SIG-M5 (cell line): Measurements from ENCODE around the gene RBM20.
"Not testable (repeated sequence)": the region's sequence is repeated elsewhere in the genome, so short reads cannot be mapped to it uniquely, and the experiment has no call there.

Experiments used
- DNase-seq: peaks from one replicate; lab custom pipeline; 2025; lab: John Stamatoyannopoulos, UW

Gene RBM20

DNA sequence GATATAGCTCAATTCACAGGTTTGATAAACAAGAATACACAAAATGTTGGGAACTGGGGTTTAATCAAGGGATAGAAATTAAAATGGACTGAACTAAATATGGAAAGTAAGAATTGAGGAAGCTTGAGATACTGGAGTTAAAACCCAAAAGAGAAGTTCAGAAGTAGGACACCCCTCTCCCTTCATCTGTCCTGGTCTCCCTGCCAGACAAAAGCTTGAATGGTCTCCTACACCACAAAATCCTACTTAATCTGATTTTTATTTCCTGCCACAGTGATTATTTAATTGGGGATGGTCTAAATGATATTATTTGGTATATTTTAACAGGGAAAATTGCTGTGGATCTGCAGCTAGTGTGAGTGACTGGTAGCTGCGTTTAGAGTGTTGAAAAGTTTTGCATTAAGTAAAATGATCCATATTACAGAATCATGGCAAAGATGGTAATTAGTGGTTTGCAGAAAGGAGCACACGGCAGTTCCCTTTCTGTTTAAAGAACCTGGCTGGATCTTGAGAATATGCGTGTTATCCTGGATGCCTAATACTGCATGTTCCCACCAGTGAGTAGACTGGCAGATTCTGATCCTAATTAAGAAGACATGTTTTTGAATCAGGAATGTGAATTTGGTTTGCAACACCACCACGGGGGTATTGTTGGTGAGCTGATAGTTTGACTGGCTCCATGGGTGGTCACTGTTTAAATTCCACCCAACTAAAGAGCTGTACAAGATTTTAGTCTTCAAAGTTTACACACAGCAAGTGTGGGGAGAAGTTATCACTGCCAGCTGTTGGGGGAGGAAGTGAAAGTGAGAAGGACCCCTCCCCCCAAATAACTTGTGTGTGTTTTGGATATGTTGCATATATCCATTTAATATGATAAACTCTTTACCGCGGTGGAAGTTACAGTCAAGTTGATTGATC is 5.5 kb downstream of the RBM20 start:
- no peak for DNase-seq

DNA sequence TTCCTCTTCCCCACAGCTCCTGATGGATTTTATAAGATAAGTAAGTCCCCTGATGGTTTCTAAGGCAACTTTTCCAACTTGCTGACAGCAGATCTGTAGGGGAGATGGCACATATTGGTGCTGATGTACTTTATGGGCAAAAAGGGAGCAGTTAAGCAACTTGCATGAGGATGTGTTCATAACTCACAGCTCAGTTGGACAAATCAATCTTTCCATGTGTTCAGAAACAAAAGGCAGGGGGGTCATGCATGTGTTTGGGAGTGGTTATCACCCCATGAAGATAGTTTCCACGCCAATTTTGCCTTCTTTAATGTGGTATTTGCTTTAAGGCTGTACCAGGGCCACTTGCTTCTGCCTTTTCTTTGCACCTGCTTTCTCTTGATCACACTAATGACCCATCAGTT is 6.1 kb downstream of the RBM20 start:
- DNase-seq: no peak

DNA sequence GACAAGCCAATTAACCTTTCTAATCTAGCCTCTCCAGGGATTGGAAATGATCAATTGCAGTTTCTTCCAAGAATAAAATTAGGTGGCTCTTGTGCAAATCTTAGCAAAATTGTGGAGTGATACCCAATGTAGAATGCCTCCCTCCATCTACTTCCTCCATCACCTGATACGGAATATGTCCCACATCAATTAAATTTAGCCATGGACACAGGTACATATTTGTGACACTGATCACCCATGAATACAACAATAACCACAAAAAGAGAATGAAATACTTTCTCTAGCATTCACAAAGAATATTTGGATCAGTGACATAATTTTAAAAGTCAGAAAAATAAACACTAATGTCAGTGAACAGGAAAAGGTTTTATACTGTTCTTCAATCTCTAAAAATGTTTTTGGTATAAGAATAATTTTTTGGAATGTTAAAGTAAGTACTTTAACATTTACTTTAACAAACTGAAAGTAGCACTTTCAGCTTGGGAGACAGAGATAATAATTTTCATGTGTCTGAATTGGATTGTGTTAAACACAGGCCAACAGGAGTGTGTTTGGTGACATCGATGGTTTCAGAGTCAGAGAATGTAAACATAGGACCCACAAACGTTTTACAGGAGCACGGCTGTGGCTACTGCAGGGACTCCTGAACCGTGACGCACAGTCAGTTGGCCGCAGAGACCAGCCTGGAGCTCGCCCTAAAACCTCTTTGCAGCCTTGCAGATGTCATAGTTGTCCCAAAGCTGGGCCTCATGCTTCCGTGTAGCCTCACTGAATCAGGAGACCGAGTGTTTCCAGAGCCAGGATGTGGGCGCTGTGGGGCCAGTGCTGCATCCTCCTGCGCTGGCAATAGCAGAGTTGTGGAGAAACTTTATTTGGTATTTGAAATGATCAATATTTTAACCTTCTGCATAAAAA is 7.2 kb downstream of the RBM20 start:
- DNase-seq: no peak

DNA sequence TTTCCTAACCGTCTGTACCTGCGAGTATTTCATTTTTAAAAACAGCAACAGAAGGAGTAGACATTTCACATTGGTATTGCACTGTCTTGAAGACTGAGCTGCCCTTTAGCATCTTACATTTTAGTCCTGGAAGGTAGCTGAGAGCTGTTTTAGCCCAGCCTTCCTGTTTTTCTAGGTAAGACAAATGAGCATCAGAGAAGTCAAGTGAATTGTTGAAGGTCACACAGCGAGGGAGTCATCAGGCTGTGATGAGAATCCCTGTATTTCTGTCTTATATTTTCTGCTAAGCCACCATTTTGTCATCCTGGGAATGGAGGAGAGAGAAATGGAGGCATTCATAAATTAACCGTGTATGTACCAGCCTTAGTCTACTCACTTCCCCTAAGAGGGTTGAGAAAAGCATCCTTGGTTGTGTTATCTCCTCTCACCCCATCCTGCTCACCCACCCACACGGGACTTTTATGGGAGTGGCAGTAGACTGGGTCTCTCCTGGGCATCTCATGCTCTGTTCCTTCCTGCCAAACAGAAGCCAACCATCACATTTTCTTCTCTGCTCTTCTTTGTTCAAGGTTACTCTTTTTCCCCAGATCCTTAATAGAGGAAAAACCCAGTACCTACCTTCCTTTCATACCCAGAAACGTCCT is 8.5 kb downstream of the RBM20 start:
- DNase-seq: no peak

DNA sequence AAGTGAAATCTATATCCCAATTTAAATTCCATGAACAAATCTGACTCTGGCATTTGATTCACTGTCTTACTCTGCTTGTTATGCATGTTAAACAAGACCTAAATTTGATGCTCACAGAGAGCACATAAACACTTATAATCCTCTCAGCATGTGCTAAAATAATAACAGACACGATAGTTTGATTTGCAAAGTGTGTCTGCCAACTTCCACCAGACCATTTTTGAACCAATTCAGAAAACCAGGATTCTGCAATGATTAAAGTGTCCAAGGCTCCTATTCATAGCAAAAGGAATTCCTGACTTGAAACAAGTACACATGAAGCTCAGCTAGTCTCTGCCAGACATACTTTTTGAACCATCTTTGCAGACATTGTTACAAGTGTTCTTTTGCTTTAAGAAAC is 11.2 kb downstream of the RBM20 start:
- no peak for DNase-seq

DNA sequence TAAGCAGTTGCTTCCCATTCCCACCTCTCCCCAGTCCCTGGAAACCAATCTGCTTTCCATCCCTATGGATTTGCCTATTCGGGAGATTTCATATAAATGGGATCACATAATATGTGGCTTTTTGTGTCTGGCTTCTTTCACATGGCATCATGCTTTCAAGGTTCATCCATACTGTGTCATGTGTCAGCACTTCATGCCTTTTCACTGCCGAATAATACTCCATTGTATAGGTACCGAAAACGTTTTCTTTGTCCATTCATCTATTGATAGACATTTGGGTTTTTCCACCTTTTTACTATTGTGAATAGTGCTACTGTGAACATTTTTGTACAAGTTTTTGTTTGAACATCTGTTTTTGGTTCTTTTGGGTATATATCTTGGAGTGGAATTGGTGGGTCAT is 12.5 kb downstream of the RBM20 start:
- no peak for DNase-seq

DNA sequence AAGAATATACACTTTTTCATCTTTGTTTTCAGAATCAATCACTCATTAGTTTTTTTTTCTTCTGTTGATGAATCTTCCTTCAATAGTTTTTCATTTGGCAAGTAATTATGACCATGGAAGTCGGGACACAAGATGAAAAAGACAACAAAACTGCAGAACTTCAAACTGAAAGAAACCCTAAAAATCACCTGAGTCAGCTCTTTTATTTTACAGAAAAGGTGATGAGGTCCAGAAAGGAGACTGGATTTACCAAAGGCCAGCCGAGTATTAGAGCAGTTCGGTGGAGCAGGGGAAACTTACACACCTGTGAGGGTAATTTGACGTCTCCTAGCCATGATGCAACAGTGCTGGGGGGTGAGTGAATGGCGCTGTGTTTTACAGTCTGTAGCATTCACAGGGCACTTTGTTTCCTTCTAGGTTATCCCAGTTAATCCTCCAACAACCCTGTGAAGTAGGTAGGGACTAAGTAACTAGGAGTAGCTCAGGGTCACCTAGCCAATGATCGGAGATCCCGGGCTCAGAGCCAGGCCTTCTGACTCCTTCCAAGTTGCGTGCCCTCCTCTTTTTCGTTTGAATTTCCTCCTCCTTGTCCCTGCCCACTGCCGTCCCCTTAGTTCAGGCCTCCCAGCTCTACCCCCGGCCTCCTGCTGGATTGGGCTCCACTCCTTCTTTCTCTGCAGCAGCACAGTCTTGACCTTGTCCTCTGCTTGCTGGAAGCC is 14.0 kb downstream of the RBM20 start:
- DNase-seq: no peak

DNA sequence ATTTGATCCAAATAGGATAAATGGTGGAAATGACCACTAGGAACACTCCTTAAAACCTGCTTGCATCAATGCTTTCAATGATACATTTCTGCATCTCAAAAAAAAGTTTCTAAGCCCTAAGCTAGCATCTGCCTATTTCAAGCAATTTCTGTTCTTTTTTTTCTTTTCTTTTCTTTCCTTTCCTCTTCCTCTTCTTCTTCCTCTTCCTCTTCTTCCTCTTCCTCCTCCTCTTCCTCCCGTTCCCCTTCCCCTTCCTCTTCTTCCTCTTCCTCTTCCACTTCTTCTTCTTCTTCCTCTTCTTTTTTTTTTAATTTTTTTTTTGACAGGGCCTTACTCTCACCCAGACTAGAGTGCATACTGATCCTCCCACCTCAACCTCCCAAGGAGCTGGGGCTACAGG is 15.4 kb downstream of the RBM20 start:
- no peak for DNase-seq

DNA sequence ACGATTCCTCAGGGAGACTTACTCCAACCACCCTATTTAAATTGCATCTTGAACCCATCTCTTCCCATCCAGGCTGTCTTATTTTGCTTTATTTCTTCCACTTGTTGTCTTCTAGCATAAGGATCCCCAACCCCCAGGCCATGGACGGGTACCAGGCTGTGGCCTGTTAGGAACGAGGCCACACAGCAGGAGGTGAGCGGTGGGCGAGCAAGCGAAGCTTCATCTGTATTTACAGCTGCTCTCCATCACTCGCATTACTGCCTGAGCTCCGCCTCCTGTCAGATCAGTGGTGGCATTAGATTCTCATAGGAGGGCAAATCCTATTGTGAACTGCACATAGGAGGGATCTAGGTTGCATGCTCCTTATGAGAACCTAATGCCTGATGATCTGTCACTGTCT is 16.2 kb downstream of the RBM20 start:
- DNase-seq: not testable (repeated sequence)

DNA sequence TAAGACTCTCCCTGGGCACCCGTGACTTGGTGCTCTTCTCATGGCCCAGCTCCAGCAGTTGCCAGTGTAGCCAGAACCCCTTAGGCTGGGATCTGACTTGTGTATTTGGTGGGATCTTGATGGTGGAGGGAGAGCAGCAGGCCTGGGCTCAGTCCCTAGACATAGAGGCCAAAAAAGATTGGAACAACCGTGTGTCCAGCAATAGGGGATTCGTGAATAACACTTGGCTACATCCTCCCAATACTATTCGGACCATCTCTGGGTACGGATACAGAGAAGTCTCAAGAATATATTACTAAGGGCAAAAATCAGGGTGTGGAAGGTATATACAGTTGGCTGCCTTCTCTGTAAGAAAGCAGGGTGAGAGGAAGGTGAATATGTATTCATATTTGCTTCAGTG is 17.2 kb downstream of the RBM20 start:
- DNase-seq: no peak

DNA sequence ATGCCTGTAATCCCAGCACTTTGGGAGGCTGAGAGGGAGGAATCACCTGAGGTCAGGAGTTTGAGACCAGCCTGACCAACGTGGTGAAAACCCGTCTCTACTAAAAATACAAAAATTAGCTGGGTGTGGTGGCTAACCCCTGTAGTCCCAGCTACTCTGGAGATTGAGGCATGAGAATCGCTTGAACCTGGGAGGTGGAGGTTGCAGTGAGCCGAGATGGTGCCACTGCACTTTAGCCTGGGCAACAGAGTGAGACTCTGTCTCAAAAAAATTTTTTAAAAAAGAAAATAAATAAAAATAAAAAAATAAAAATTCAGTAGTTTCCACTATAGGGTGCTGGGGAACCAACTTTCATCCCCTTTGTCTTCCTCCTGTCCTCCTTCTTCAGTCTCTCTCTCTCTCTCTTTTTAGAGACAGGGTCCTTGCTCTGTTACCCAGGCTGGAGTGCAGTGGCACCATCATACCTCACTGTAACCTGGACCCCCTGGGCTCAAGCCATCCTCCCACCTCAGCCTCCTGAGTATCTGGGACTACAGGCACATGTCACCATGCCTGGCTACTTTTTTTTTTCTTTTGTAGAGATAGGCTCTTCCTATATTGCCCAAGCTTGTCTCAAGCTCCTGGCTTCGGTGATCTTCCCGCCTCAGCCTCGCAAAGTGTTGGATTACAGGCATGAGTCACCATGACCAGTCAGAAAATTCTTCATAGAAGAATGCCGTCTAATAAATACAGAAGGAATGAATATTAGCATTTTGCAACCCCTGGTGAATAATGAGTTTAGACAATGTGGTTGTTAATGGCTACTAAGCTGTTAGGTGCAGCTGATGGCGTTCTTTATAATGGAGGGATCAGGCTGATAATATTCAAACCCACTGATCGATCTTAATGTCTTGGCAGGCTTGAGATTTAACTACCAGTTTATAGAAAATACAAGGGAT is 20.6 kb downstream of the RBM20 start:
- DNase-seq: no peak

DNA sequence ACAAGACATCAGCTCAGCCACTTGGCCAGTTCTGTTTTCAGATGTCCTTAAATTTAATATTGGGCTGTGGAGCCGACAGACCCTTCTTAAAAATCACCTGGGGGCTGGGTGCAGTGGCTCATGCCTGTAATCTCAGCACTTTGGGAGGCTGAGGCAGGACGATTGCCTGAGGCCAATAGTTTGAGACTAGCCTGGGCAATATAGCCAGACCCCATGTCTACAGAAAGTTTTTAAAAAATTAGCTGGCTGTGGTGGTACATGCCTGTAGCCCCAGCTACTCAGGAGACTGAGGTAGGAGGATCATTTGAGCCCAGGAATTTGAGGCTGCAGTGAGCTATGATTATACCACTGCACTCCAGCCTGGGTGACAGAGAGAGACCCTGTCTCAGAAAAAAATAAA is 22.1 kb downstream of the RBM20 start:
- DNase-seq: not testable (repeated sequence)

DNA sequence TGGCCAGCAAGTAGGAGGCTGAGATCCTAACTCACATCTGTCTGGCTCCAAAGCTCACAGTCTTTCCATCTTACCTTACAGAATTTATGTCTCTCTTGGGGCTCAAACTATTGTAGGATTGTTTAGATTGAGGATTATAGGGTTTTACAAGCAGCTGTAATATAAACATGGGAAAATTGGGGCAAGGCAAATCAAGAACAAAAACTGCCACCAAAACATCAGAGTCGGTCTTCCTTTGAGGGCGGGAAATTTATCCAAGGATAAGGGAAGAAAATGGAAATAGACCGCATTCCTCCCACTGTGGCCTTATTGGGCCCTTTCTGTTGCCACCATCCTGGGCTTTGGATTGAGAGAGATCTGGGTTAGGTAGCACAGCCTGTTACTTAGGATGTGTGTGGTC is 22.5 kb downstream of the RBM20 start:
- no peak for DNase-seq

DNA sequence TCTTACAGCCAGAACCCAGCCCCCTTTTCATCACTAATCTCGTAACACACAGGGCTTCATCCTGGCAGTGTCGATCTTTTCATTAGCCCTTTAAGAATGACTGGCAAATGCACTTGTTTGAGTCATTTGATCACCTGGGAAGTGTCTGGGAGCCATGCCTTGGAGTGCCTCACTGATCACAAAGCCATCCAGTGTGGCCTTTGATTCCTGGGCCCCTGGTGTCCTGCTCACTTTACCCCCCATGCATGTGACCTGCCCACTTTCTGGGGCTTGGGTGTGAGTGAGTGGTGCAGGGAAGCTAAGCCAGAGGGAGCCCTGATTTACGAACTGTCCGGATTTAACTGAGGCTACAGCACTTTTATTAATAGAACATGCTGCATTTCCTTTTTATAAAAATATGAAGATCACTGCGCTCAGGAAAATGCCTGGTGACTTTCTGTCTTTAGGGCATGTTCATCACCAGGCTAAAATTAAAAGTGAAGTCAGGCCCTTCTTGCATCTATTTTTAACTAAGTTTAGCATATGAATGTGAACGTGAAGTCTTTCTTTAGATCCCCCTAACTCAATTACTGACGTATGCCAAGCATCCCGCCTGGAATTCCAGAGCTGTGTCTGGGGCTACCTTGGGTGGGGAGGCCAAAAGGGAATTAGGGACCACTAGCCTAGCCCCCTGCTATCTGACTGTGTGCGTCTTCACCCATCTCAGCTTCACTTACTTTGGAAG is 23.6 kb downstream of the RBM20 start:
- no peak for DNase-seq

DNA sequence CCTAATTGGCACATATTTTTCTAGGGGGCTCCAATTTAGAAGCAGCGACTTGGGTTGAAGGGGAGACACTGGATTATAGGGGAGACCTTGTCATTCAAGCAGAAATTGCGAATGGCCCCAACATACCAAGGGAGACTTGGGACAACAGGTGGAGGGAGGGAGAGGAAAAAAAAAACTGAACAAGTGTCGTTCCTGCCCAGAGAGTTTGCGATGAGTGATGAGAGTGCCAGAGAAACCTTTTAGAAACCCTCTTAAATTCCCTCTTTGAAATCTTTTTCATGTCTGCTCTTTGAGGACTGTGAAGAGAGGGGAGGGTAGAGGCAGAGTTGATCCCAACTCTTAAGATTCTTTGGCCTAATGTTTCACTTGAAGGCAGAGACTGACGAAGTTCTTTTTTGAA is 24.3 kb downstream of the RBM20 start:
- DNase-seq: no peak

DNA sequence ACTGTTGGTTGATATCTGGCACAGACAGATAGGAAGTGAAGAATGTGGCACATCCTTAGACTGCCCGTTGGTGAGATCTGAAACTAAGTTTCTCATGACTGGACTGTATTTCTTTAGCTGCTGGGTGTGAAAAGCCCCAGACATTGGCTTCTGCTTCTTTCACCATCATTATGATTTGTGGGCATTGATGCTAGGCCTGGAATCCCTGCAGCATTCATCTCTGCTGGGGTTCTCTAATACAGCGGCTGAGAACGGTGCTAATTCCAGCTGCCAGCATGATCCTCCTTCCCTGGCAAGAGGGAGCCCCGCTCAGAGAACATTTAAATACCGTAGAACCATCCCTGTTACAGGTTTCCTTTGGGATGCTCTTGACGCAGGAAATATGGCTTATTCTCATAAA is 26.2 kb downstream of the RBM20 start:
- DNase-seq: no peak

DNA sequence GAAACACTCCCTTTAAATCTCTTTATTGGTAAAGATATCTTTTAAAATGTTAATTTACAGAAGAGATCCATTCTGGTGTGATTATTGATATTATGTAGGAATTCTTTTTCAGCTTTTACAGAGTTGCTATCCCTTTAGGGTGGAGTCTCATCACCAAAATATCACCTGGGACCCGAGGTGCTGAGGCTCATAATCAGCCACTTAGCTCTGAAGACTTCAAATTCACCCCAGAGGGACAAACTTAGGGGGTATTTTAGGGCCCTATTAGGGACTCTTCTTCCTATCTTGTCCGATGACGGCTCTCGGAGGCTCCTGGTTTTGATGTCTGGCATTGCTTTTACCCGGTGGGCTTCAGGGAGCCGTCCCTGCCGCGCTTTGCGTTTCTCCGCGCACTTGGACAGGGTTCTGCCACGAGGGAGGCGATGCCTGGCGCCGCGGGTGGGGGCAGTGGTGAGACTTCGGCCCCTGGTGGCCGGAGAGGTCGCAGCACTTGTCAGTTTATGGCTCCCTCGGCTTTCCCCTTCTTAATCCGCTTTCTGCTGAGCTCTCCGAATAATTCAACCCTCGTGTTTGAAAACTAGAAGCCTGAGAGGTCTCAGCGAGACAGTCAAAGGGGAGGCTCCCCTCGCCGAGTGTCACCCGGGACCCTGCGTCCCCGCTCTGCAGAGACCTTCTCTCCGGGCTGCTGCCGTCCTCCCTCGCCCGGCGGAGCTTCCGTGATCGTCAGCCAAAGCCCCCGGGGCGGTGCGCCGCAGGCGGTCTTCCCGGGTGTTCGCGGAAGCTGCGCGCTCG is 27.8 kb downstream of the RBM20 start:
- DNase-seq: no peak

DNA sequence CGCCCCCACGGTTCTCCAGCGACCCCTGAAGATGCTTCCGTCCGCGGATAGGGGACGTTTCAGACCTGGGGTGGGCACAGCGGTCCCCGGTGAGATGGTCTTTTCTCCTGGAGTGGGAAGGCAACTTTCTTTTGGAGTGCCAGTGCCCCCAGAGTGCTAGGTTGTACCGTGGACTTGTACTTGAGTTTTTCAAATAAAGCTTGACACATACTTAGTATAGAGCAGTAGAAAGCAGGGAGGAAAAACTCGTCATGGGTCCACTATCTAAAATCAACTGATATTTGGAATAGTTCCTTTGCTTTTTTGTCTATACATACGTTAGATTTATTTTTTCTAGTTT is 28.4 kb downstream of the RBM20 start:
- DNase-seq: no peak

DNA sequence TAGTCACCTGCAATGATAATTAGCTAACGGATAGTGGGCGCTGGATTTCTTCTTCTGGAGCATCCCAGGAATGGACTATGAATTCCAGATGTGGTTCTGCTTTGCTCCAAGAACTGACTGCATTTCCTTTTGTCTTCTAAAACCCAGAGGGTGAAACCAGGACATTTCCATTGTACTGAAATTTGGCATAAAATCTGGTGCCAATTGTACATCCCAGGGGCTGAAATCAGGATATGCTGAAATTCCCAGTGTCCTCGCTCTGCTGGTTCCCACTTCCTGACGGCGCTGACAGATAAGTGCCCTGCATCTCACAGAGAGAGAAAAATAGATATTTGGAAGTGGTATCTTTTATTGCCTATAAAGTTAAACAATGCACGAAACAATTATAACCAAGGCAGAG is 31.9 kb downstream of the RBM20 start:
- DNase-seq: no peak
